C4-2B (cell line): ENCODE measurements around the gene BCL2L15.

ENCODE experiments used
- CTCF ChIP-seq: fragments of 450-650 bp; conservative IDR thresholded peaks from 2 replicates; pipeline ENCODE4 v1.5.1; 2017; ENCODE audit warnings: mild to moderate bottlenecking
- ZFX ChIP-seq: fragments of 450-650 bp; IDR thresholded peaks from 2 replicates; pipeline ENCODE4 v1.6.1; 2017

DNA sequence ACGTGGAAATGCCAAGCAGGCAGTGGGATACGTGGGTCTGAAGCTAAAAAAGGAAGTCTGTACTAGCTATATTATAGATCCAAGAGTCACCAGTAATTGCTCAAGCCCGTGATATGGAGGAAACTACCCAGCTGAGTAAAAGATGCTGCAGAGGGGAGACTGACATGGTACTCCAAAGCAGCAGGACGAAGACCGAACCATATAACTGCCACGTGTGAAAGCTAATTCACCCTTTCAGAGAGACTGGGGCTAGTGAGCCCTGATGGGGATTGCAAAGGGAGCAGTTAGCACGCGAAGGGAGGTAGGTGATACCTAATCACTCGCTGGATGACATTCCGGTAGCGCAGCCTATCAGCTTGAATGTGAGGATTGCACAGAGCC is 16.9 kb upstream of the BCL2L15 start:
- TF ChIP-seq CTCF (no peak), ZFX (no peak)
